ENCODE data around the gene CNOT6.

- no peak for TF ChIP-seq CTCF (IDR thresholded peaks at IDR 0.05)
- TF ChIP-seq POLR2A (IDR thresholded peaks at IDR 0.05): no peak
- no peak for TF ChIP-seq POLR2AphosphoS5 (IDR thresholded peaks at IDR 0.05)
- TF ChIP-seq EP300 (IDR thresholded peaks at IDR 0.05): no peak
These were observed 47.5 kb downstream of the CNOT6 start for GRCh38 chr5:180541710-180542109.

Measured in stomach (tissue), 4 donors.